Measurements from ENCODE around the gene TMEM181. TPM values are rescaled to one million over a fixed set of nuclear protein-coding genes. Genes with fewer than 3 reads are reported as not detected.
"Not testable (repeated sequence)": the region's sequence is repeated elsewhere in the genome, so short reads cannot be mapped to it uniquely, and the experiment has no call there.

TMEM181 gene
- total RNA-seq, 2 donors from 2014 or later = 17.6 to 20.4 TPM

- H3K27me3 Mint-ChIP-seq = no peaks in the 10 kb centered on the region
- H3K4me3 Mint-ChIP-seq = no peak overlapping the region
- H3K27ac Mint-ChIP-seq = peak overlapping the region; percentile 49
- ATAC-seq = no peak
- peaks cover 5% of the 10 kb centered on the region for H3K4me1 Mint-ChIP-seq
- H3K36me3 Mint-ChIP-seq (ENCODE audit: low read depth) = peaks cover 8% of the 10 kb centered on the region
- no peak for DNase-seq
- no peaks in the 10 kb centered on the region for H3K9me3 ChIP-seq (ENCODE audit: control insufficient read depth, low read length, poor library complexity, severe bottlenecking)
Measured at GRCh38 chr6:158597565-158597964, 37.7 kb downstream of the TMEM181 start.

GRCh38 chr6:158599635-158600034, 39.7 kb downstream of the TMEM181 start:
- Mint-ChIP-seq H3K4me3 (no peak overlapping the region), H3K27me3 (no peaks in the 10 kb centered on the region), H3K27ac (no peak overlapping the region), H3K36me3 (ENCODE audit: low read depth) (peaks cover 14% of the 10 kb centered on the region), H3K4me1 (peaks cover 14% of the 10 kb centered on the region)
- DNase-seq (no peak), ATAC-seq (no peak)
- H3K9me3 ChIP-seq (ENCODE audit: control insufficient read depth, low read length, poor library complexity, severe bottlenecking) = no peaks in the 10 kb centered on the region

GRCh38 chr6:158603261-158604047, 43.6 kb downstream of the TMEM181 start:
- Mint-ChIP-seq H3K4me3 (no peak overlapping the region), H3K36me3 (ENCODE audit: low read depth) (peaks cover 10% of the 10 kb centered on the region), H3K27ac (peak overlapping the region; percentile 79), H3K27me3 (no peaks in the 10 kb centered on the region), H3K4me1 (peaks cover 10% of the 10 kb centered on the region)
- no peaks in the 10 kb centered on the region for H3K9me3 ChIP-seq (ENCODE audit: control insufficient read depth, low read length, poor library complexity, severe bottlenecking)
- ATAC-seq = no peak
- no peak for DNase-seq

- Mint-ChIP-seq H3K4me1 (peaks cover 10% of the 10 kb centered on the region), H3K4me3 (no peak overlapping the region), H3K27me3 (no peaks in the 10 kb centered on the region), H3K36me3 (ENCODE audit: low read depth) (peaks cover 10% of the 10 kb centered on the region), H3K27ac (peak overlapping the region; percentile 79)
- ATAC-seq (no peak), DNase-seq (no peak)
- no peaks in the 10 kb centered on the region for H3K9me3 ChIP-seq (ENCODE audit: control insufficient read depth, low read length, poor library complexity, severe bottlenecking)
Measured at GRCh38 chr6:158604048-158604406, 44.1 kb downstream of the TMEM181 start.

- DNase-seq (peak in 1 of 3 donors; percentile 46), ATAC-seq (peak; percentile 82)
- peaks cover 8% of the 10 kb centered on the region for H3K36me3 Mint-ChIP-seq (ENCODE audit: low read depth)
- H3K4me1 Mint-ChIP-seq = peaks cover 10% of the 10 kb centered on the region
- H3K27ac Mint-ChIP-seq = peak overlapping the region; percentile 79
- no peaks in the 10 kb centered on the region for H3K27me3 Mint-ChIP-seq
- H3K4me3 Mint-ChIP-seq = peak overlapping the region; percentile 19
- no peaks in the 10 kb centered on the region for H3K9me3 ChIP-seq (ENCODE audit: control insufficient read depth, low read length, poor library complexity, severe bottlenecking)
Measured at GRCh38 chr6:158605266-158605878, 45.5 kb downstream of the TMEM181 start.

GRCh38 chr6:158606011-158606410, 46.1 kb downstream of the TMEM181 start:
- not testable (repeated sequence) for H3K36me3 Mint-ChIP-seq (ENCODE audit: low read depth); H3K27me3 Mint-ChIP-seq; DNase-seq; ATAC-seq; H3K9me3 ChIP-seq (ENCODE audit: control insufficient read depth, low read length, poor library complexity, severe bottlenecking); H3K4me3 Mint-ChIP-seq
- H3K4me1 Mint-ChIP-seq = peaks cover 10% of the 10 kb centered on the region
- peak overlapping the region; percentile 79 for H3K27ac Mint-ChIP-seq

- Mint-ChIP-seq H3K4me3 (no peak overlapping the region), H3K27me3 (no peaks in the 10 kb centered on the region), H3K27ac (no peak overlapping the region), H3K4me1 (peaks cover 14% of the 10 kb centered on the region), H3K36me3 (ENCODE audit: low read depth) (peaks cover 9% of the 10 kb centered on the region)
- no peak for ATAC-seq
- H3K9me3 ChIP-seq (ENCODE audit: control insufficient read depth, low read length, poor library complexity, severe bottlenecking) = no peaks in the 10 kb centered on the region
- no peak for DNase-seq
Measured at GRCh38 chr6:158606935-158607334, 47.0 kb downstream of the TMEM181 start.

- no peaks in the 10 kb centered on the region for H3K27me3 Mint-ChIP-seq
- H3K9me3 ChIP-seq (ENCODE audit: control insufficient read depth, low read length, poor library complexity, severe bottlenecking) = no peaks in the 10 kb centered on the region
Measured at GRCh38 chr6:158607411-158608170, 47.7 kb downstream of the TMEM181 start.

GRCh38 chr6:158608221-158608620, 48.3 kb downstream of the TMEM181 start:
- ATAC-seq (no peak), DNase-seq (no peak)
- no peak overlapping the region for H3K4me3 Mint-ChIP-seq
- H3K9me3 ChIP-seq (ENCODE audit: control insufficient read depth, low read length, poor library complexity, severe bottlenecking) = no peaks in the 10 kb centered on the region
- H3K4me1 Mint-ChIP-seq = peaks cover 12% of the 10 kb centered on the region
- H3K36me3 Mint-ChIP-seq (ENCODE audit: low read depth) = peaks cover 8% of the 10 kb centered on the region
- no peaks in the 10 kb centered on the region for H3K27me3 Mint-ChIP-seq
- H3K27ac Mint-ChIP-seq = peak overlapping the region; percentile 62

More at GRCh38 chr6:158607411-158608170, 47.7 kb downstream of the TMEM181 start:
- Mint-ChIP-seq H3K27ac (peak overlapping the region; percentile 62), H3K4me3 (no peak overlapping the region), H3K36me3 (ENCODE audit: low read depth) (peaks cover 8% of the 10 kb centered on the region), H3K4me1 (peaks cover 12% of the 10 kb centered on the region)
- DNase-seq (no peak), ATAC-seq (no peak)

- Mint-ChIP-seq H3K36me3 (ENCODE audit: low read depth) (peaks cover 2% of the 10 kb centered on the region), H3K4me1 (peaks cover 4% of the 10 kb centered on the region), H3K27me3 (no peaks in the 10 kb centered on the region), H3K4me3 (no peak overlapping the region), H3K27ac (no peak overlapping the region)
- ATAC-seq (no peak), DNase-seq (no peak)
- no peaks in the 10 kb centered on the region for H3K9me3 ChIP-seq (ENCODE audit: control insufficient read depth, low read length, poor library complexity, severe bottlenecking)
Measured at GRCh38 chr6:158609455-158610155, 49.7 kb downstream of the TMEM181 start.

- Mint-ChIP-seq H3K36me3 (ENCODE audit: low read depth) (peaks cover 4% of the 10 kb centered on the region), H3K4me3 (no peak overlapping the region), H3K4me1 (peaks cover 4% of the 10 kb centered on the region), H3K27ac (no peak overlapping the region), H3K27me3 (no peaks in the 10 kb centered on the region)
- H3K9me3 ChIP-seq (ENCODE audit: control insufficient read depth, low read length, poor library complexity, severe bottlenecking) = no peaks in the 10 kb centered on the region
- no peak for DNase-seq
- no peak for ATAC-seq
Measured at GRCh38 chr6:158610319-158610968, 50.6 kb downstream of the TMEM181 start.

- no peak overlapping the region for H3K4me3 Mint-ChIP-seq
- ATAC-seq (no peak), DNase-seq (no peak)
- H3K36me3 Mint-ChIP-seq (ENCODE audit: low read depth) = peaks cover 4% of the 10 kb centered on the region
- peaks cover 4% of the 10 kb centered on the region for H3K4me1 Mint-ChIP-seq
- no peaks in the 10 kb centered on the region for H3K9me3 ChIP-seq (ENCODE audit: control insufficient read depth, low read length, poor library complexity, severe bottlenecking)
- H3K27me3 Mint-ChIP-seq = no peaks in the 10 kb centered on the region
- H3K27ac Mint-ChIP-seq = peak overlapping the region; percentile 79
Measured at GRCh38 chr6:158611039-158611438, 51.1 kb downstream of the TMEM181 start.

Measured in T-helper 17 cell (primary cell).